Mammary epithelial cell (primary cell): Measurements from ENCODE around the gene MMS22L.

Experiments used
- EZH2 ChIP-seq: IDR thresholded peaks from 2 replicates; pipeline ENCODE4 v1.6.1; 2012; ENCODE audit warnings: low read length, inconsistent platforms, borderline replicate concordance
- TF ChIP-seq, protein P1 (sequence below), 2 donors: IDR thresholded peaks in 1 of 2; conservative IDR thresholded peaks in 1 of 2; 2 replicates each; pipeline ENCODE4 v1.5.1; 2011 to 2012; ENCODE audit warnings: inconsistent platforms in 2 of 2, low read length in 2 of 2, mild to moderate bottlenecking in 2 of 2, control low read depth in 1 of 2, low read depth in 1 of 2; ENCODE audit not compliant: insufficient read depth in 1 of 2; ENCODE audit errors: extremely low read depth in 1 of 2

DNA sequence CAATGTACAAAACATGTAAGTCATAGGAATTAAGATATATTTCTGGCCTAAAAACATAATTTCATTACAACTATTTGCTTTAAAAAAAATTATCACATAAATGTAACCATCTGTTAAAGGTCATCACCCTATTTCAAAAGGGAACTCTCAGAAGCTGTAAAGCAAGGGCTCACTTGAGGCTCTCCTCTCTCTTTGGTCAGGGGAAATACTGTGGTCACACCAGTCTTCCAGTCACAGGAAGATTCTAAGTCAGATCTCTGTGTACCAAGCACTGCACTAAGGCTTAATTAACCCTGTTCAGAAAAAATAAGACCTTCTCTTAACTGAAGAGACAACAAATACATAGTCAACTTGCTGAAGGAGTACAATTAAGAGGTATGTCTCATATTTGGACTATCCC, 75.6 kb downstream of the MMS22L start:
- TF ChIP-seq EZH2 = no peak
- TF ChIP-seq, protein P1, sequence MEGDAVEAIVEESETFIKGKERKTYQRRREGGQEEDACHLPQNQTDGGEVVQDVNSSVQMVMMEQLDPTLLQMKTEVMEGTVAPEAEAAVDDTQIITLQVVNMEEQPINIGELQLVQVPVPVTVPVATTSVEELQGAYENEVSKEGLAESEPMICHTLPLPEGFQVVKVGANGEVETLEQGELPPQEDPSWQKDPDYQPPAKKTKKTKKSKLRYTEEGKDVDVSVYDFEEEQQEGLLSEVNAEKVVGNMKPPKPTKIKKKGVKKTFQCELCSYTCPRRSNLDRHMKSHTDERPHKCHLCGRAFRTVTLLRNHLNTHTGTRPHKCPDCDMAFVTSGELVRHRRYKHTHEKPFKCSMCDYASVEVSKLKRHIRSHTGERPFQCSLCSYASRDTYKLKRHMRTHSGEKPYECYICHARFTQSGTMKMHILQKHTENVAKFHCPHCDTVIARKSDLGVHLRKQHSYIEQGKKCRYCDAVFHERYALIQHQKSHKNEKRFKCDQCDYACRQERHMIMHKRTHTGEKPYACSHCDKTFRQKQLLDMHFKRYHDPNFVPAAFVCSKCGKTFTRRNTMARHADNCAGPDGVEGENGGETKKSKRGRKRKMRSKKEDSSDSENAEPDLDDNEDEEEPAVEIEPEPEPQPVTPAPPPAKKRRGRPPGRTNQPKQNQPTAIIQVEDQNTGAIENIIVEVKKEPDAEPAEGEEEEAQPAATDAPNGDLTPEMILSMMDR (conservative IDR thresholded peaks at IDR 0.05 in 1 of 2, IDR thresholded peaks at IDR 0.05 in 1 of 2; ENCODE audit: extremely low read depth in 1 of 2, insufficient read depth in 1 of 2, low read depth in 1 of 2, low read length in 2 of 2) = no peak
